ENCODE measurements around the gene RANBP17.

The RANBP17 gene

DNA sequence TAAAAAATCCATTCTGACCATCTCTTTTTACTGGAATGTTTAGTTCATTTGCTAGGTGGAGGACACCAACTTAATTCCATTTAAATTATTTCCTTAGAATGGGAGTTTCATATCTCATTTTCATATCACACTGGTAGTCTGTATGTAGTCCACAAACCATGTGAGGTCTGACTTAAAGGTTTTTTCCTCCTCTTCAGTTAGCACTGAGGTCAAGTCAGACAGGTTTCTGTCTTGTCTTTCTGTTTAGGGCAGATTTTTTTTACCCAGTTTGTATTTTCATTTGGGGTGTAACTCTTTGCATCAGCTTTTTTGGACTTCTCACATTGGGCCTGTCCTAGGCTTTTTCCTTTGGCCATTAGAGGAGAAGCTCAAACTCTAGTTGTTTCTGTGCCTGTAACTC, 75.3 kb downstream of the RANBP17 start:
- Histone ChIP-seq H2AFZ (ENCODE audit: low read depth, low read length) (no peak overlapping the region), H3K79me2 (ENCODE audit: low read length) (no peaks in the 10 kb centered on the region), H3K27me3 (ENCODE audit: low read depth, low read length) (no peaks in the 10 kb centered on the region), H3K4me1 (ENCODE audit: low read length) (no peaks in the 10 kb centered on the region), H3K36me3 (replicated peaks; ENCODE audit: low read depth, low read length) (no peaks in the 10 kb centered on the region), H3K9ac (ENCODE audit: low read length) (no peak overlapping the region), H3K27ac (ENCODE audit: low read length) (no peak overlapping the region), H3K4me2 (ENCODE audit: low read length) (no peak overlapping the region), H4K20me1 (ENCODE audit: insufficient read depth, low read length) (no peaks in the 10 kb centered on the region), H3K9me3 (ENCODE audit: insufficient read depth, low read length) (no peaks in the 10 kb centered on the region), H3K4me3 (ENCODE audit: low read length) (no peak overlapping the region)
- TF ChIP-seq, protein P1, sequence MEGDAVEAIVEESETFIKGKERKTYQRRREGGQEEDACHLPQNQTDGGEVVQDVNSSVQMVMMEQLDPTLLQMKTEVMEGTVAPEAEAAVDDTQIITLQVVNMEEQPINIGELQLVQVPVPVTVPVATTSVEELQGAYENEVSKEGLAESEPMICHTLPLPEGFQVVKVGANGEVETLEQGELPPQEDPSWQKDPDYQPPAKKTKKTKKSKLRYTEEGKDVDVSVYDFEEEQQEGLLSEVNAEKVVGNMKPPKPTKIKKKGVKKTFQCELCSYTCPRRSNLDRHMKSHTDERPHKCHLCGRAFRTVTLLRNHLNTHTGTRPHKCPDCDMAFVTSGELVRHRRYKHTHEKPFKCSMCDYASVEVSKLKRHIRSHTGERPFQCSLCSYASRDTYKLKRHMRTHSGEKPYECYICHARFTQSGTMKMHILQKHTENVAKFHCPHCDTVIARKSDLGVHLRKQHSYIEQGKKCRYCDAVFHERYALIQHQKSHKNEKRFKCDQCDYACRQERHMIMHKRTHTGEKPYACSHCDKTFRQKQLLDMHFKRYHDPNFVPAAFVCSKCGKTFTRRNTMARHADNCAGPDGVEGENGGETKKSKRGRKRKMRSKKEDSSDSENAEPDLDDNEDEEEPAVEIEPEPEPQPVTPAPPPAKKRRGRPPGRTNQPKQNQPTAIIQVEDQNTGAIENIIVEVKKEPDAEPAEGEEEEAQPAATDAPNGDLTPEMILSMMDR (IDR thresholded peaks at IDR 0.05; ENCODE audit: low read depth, low read length) = no peak
- TF ChIP-seq EZH2phosphoT487 (IDR thresholded peaks at IDR 0.05; ENCODE audit: low read depth) = no peak

DNA sequence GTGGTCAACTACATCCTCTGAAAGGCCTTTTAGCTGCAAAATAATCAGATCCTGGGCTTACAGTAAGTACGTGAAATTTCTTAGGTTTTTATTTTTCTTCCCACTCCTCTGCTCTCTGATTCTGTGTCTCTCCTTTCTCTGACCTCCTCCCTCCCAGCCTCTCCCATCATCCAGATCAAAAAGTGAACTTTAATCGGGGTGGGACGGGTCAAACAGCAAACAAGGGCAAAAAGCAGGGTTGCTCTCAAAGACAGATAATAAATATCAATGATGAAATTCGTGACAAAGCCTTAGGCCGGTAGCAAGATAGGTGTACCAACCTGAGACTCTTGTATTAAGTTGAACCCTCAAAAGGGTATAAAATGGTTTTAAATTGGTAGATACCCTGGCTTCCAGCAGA, 76.1 kb downstream of the RANBP17 start:
- no peak overlapping the region for H3K27ac ChIP-seq (ENCODE audit: low read length)
- no peaks in the 10 kb centered on the region for H3K4me1 ChIP-seq (ENCODE audit: low read length)
- H3K27me3 ChIP-seq (ENCODE audit: low read depth, low read length) = no peaks in the 10 kb centered on the region
- H3K79me2 ChIP-seq (ENCODE audit: low read length) = no peaks in the 10 kb centered on the region
- H3K9me3 ChIP-seq (ENCODE audit: insufficient read depth, low read length) = no peaks in the 10 kb centered on the region
- no peak overlapping the region for H3K9ac ChIP-seq (ENCODE audit: low read length)
- no peaks in the 10 kb centered on the region for H3K36me3 ChIP-seq (replicated peaks; ENCODE audit: low read depth, low read length)
- TF ChIP-seq, protein P1 (IDR thresholded peaks at IDR 0.05; ENCODE audit: low read depth, low read length) = no peak
- no peak for TF ChIP-seq EZH2phosphoT487 (IDR thresholded peaks at IDR 0.05; ENCODE audit: low read depth)
- no peak overlapping the region for H3K4me3 ChIP-seq (ENCODE audit: low read length)
- no peaks in the 10 kb centered on the region for H4K20me1 ChIP-seq (ENCODE audit: insufficient read depth, low read length)
- no peak overlapping the region for H2AFZ ChIP-seq (ENCODE audit: low read depth, low read length)
- H3K4me2 ChIP-seq (ENCODE audit: low read length) = no peak overlapping the region

DNA sequence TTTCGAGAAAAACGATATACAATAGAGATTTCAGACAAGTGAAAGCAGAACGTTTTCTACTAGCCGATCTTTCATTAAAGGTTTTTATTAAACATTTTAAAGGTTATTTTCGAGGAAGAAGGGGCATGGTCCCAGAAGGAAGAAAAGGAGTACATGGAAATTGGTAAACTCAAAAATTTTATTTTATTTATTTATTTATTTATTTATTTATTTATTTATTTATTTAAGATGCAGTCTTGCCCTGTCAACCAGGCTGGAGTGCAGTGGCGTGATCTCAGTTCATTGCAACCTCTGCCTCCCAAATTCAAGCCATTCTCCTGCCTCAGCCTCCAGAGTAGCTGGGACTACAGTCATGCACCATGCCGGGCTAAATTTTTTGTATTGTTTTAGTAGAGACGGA, 77.4 kb downstream of the RANBP17 start:
- Histone ChIP-seq H3K4me3 (ENCODE audit: low read length) (no peak overlapping the region), H3K27ac (ENCODE audit: low read length) (no peak overlapping the region), H3K27me3 (ENCODE audit: low read depth, low read length) (no peaks in the 10 kb centered on the region), H3K9me3 (ENCODE audit: insufficient read depth, low read length) (no peaks in the 10 kb centered on the region), H3K4me2 (ENCODE audit: low read length) (no peak overlapping the region), H3K9ac (ENCODE audit: low read length) (no peak overlapping the region), H3K36me3 (replicated peaks; ENCODE audit: low read depth, low read length) (no peaks in the 10 kb centered on the region), H4K20me1 (ENCODE audit: insufficient read depth, low read length) (no peaks in the 10 kb centered on the region), H2AFZ (ENCODE audit: low read depth, low read length) (no peak overlapping the region), H3K4me1 (ENCODE audit: low read length) (no peaks in the 10 kb centered on the region), H3K79me2 (ENCODE audit: low read length) (no peaks in the 10 kb centered on the region)
- TF ChIP-seq, protein P1 (IDR thresholded peaks at IDR 0.05; ENCODE audit: low read depth, low read length) = no peak
- TF ChIP-seq EZH2phosphoT487 (IDR thresholded peaks at IDR 0.05; ENCODE audit: low read depth) = no peak

DNA sequence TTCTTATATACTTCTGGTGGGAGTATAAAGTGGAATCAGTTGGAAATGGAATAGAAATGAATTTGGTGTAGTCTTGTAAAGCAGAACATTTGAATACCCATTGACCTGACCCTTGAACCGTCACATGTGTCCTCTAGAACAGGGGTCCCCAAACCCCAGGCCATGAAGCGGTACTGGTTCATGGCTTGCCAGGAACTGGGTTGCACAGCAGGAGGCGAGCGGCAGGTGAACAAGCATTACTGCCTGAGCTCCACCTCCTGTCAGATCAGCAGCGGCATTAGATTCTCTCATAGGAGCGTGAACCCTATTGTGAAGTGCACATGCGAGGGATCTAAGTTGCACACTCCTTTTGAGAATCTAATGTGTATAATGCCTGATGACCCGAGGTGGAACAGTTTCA, 80.0 kb downstream of the RANBP17 start:
- Histone ChIP-seq H4K20me1 (ENCODE audit: insufficient read depth, low read length) (no peaks in the 10 kb centered on the region), H3K27me3 (ENCODE audit: low read depth, low read length) (no peaks in the 10 kb centered on the region; the same call in 1 of the 2 replicates), H3K36me3 (replicated peaks; ENCODE audit: low read depth, low read length) (no peaks in the 10 kb centered on the region), H3K4me3 (ENCODE audit: low read length) (no peak overlapping the region), H3K79me2 (ENCODE audit: low read length) (no peaks in the 10 kb centered on the region), H3K9ac (ENCODE audit: low read length) (no peak overlapping the region), H3K4me2 (ENCODE audit: low read length) (no peak overlapping the region), H3K27ac (ENCODE audit: low read length) (no peak overlapping the region), H3K9me3 (ENCODE audit: insufficient read depth, low read length) (no peaks in the 10 kb centered on the region), H3K4me1 (ENCODE audit: low read length) (no peaks in the 10 kb centered on the region), H2AFZ (ENCODE audit: low read depth, low read length) (no peak overlapping the region)
- TF ChIP-seq EZH2phosphoT487 (IDR thresholded peaks at IDR 0.05; ENCODE audit: low read depth) = no peak
- TF ChIP-seq, protein P1 (IDR thresholded peaks at IDR 0.05; ENCODE audit: low read depth, low read length) = no peak

Data from OCI-LY3 (cell line).